Kidney epithelial cell (primary cell): ENCODE measurements around the gene LSM4. TPM values are rescaled to one million over a fixed set of nuclear protein-coding genes. Genes with fewer than 3 reads are reported as not detected.
"Not testable (repeated sequence)": the region's sequence is repeated elsewhere in the genome, so short reads cannot be mapped to it uniquely, and the experiment has no call there.

Experiments
- DNase-seq: peaks from one replicate; pipeline ENCODE4 v3.0.0-alpha.2; 2010; ENCODE audit warnings: low read depth
- H3K27me3 ChIP-seq: 2 replicates; pipeline ENCODE4 v1.6.0; 2011; ENCODE audit warnings: low read length; ENCODE audit not compliant: control insufficient read depth, insufficient read depth
- H3K36me3 ChIP-seq: 2 replicates; pipeline ENCODE4 v1.5.1; 2011; ENCODE audit warnings: low read length; ENCODE audit not compliant: control insufficient read depth, insufficient read depth
- H3K4me3 ChIP-seq: 2 replicates; pipeline ENCODE4 v1.5.1; 2011; ENCODE audit warnings: low read depth, mild to moderate bottlenecking, control low read depth, low read length
- CTCF ChIP-seq: IDR thresholded peaks from 2 replicates; pipeline ENCODE4 v1.5.1; 2011; ENCODE audit warnings: mild to moderate bottlenecking, moderate library complexity, low read length, control low read depth, inconsistent platforms; ENCODE audit not compliant: insufficient read depth, poor library complexity, severe bottlenecking
- total RNA-seq: library from RNA; depleted of rRNA; stranded (reverse); fragments of >200 nt; gene quantifications from 2 replicates; pipeline ENCODE4 v1.2.3, GENCODE V29; 2015

The LSM4 gene
- 333 and 367 TPM in 2 replicates for total RNA-seq

GRCh38 chr19:18322759-18323460 is at the start of gene LSM4:
LSM4 (minus strand) TSS chr19:18323076; CDS start chr19:18323020, 56 bp downstream.
- peak; percentile 72 for DNase-seq
- Histone ChIP-seq H3K36me3 (peaks cover 1% of the 10 kb centered on the region), H3K27me3 (no peaks in the 10 kb centered on the region), H3K4me3 (peak within 1 kb of the TSS; percentile 65)
- TF ChIP-seq CTCF, result peak; percentile 36

GRCh38 chr19:18368504-18369222 is 45.8 kb upstream of the LSM4 start:
- no peak for DNase-seq
- Histone ChIP-seq H3K27me3 (no peaks in the 10 kb centered on the region), H3K4me3 (no peak overlapping the region), H3K36me3 (no peaks in the 10 kb centered on the region)
- TF ChIP-seq CTCF, result no peak

- no peak for TF ChIP-seq CTCF
- no peak overlapping the region for H3K4me3 ChIP-seq
Measured at GRCh38 chr19:18366021-18366435, 43.2 kb upstream of the LSM4 start.

GRCh38 chr19:18364826-18365528 is 42.1 kb upstream of the LSM4 start:
- no peaks in the 10 kb centered on the region for H3K27me3 ChIP-seq
- DNase-seq, result peak; percentile 100
- no peak for TF ChIP-seq CTCF
- no peak overlapping the region for H3K4me3 ChIP-seq
- H3K36me3 ChIP-seq, result no peaks in the 10 kb centered on the region

More at GRCh38 chr19:18366021-18366435, 43.2 kb upstream of the LSM4 start:
- H3K36me3 ChIP-seq, result no peaks in the 10 kb centered on the region
- H3K27me3 ChIP-seq, result no peaks in the 10 kb centered on the region
- no peak for DNase-seq

- not testable (repeated sequence) for H3K27me3 ChIP-seq, H3K36me3 ChIP-seq, DNase-seq, H3K4me3 ChIP-seq
Measured at GRCh38 chr19:18364277-18364825, 41.5 kb upstream of the LSM4 start.

GRCh38 chr19:18363787-18364186 is 40.9 kb upstream of the LSM4 start:
- no peaks in the 10 kb centered on the region for H3K27me3 ChIP-seq
- H3K36me3 ChIP-seq, result no peaks in the 10 kb centered on the region
- no peak for DNase-seq
- no peak for TF ChIP-seq CTCF
- no peak overlapping the region for H3K4me3 ChIP-seq
